ENCODE results near the gene DHCR7. TPM values are rescaled to one million over a fixed set of nuclear protein-coding genes. Genes with fewer than 3 reads are reported as not detected.

DHCR7 gene
- total RNA-seq, 1 donor from 2014 or later: 36.7 TPM

- TF ChIP-seq CTCF (IDR thresholded peaks at IDR 0.05) (no peak), EZH2phosphoT487 (IDR thresholded peaks at IDR 0.05) (no peak), EZH2 (IDR thresholded peaks at IDR 0.05) (no peak)
- H3K79me2 ChIP-seq (ENCODE audit: low read depth): no peaks in the 10 kb centered on the region
- H3K27ac ChIP-seq: no peak overlapping the region
- Mint-ChIP-seq H3K36me3 (peaks cover 17% of the 10 kb centered on the region), H3K27me3 (ENCODE audit: insufficient read depth, low read depth) (peaks cover 4% of the 10 kb centered on the region), H3K27ac (no peak overlapping the region), H3K4me3 (no peak overlapping the region), H3K4me1 (peaks cover 12% of the 10 kb centered on the region), H3K9me3 (no peaks in the 10 kb centered on the region)
- no peaks in the 10 kb centered on the region for H3K9me3 ChIP-seq (ENCODE audit: low read depth)
- H3K9ac ChIP-seq: no peak overlapping the region
- no peak overlapping the region for H2AFZ ChIP-seq (replicated peaks)
- no peak for DNase-seq (ENCODE audit: low spot score)
- no peaks in the 10 kb centered on the region for H3K27me3 ChIP-seq
- H3K36me3 ChIP-seq: no peaks in the 10 kb centered on the region
- H3K4me3 ChIP-seq: no peak overlapping the region
- H4K20me1 ChIP-seq (ENCODE audit: low read depth): no peaks in the 10 kb centered on the region
- no peaks in the 10 kb centered on the region for H3F3A ChIP-seq (ENCODE audit: low read depth)
- H3K4me1 ChIP-seq: no peaks in the 10 kb centered on the region
- H3K4me2 ChIP-seq: no peak overlapping the region
Observed at GRCh38 chr11:71463331-71464211, 15.4 kb upstream of the DHCR7 start.

GRCh38 chr11:71462726-71463125 is 14.5 kb upstream of the DHCR7 start:
- TF ChIP-seq EZH2 (IDR thresholded peaks at IDR 0.05) (no peak), CTCF (IDR thresholded peaks at IDR 0.05) (no peak), EZH2phosphoT487 (IDR thresholded peaks at IDR 0.05) (no peak)
- Histone ChIP-seq H4K20me1 (ENCODE audit: low read depth) (no peaks in the 10 kb centered on the region), H3K4me3 (no peak overlapping the region), H3K36me3 (no peaks in the 10 kb centered on the region), H3F3A (ENCODE audit: low read depth) (no peaks in the 10 kb centered on the region), H3K27ac (no peak overlapping the region), H3K4me2 (no peak overlapping the region), H2AFZ (replicated peaks) (no peak overlapping the region), H3K4me1 (no peaks in the 10 kb centered on the region), H3K79me2 (ENCODE audit: low read depth) (no peaks in the 10 kb centered on the region), H3K9ac (no peak overlapping the region), H3K9me3 (ENCODE audit: low read depth) (no peaks in the 10 kb centered on the region), H3K27me3 (no peaks in the 10 kb centered on the region)
- H3K9me3 Mint-ChIP-seq: no peaks in the 10 kb centered on the region
- H3K27ac Mint-ChIP-seq: peak overlapping the region; percentile 52
- H3K27me3 Mint-ChIP-seq (ENCODE audit: insufficient read depth, low read depth): peaks cover 4% of the 10 kb centered on the region
- peaks cover 12% of the 10 kb centered on the region for H3K4me1 Mint-ChIP-seq
- no peak overlapping the region for H3K4me3 Mint-ChIP-seq
- DNase-seq (ENCODE audit: low spot score): no peak
- peaks cover 17% of the 10 kb centered on the region for H3K36me3 Mint-ChIP-seq

DNA sequence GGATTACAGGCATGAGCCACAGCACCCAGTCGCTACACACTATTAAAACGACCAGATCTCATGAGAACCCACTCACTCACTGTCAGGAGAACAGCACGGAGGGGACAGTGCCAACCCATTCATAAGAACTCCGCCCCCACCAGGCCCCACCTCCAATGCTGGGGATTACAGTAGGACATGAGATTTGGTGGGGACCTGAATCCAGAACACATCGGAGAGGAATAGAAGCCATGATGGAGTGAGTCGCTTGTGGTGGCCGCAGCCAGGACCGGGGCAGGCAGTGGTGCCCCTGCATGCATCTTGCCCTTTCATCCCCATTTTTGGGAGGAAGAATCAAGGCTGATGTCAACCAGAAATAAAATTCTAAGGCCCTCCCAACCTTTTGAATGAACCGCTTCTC is 13.5 kb upstream of the DHCR7 start:
- Histone ChIP-seq H3K27ac (no peak overlapping the region), H3K9ac (no peak overlapping the region), H3K36me3 (no peaks in the 10 kb centered on the region), H3K9me3 (ENCODE audit: low read depth) (no peaks in the 10 kb centered on the region), H3F3A (ENCODE audit: low read depth) (no peaks in the 10 kb centered on the region), H3K4me1 (no peaks in the 10 kb centered on the region), H3K4me3 (no peak overlapping the region), H3K79me2 (ENCODE audit: low read depth) (no peaks in the 10 kb centered on the region), H3K27me3 (no peaks in the 10 kb centered on the region), H2AFZ (replicated peaks) (no peak overlapping the region), H4K20me1 (ENCODE audit: low read depth) (no peaks in the 10 kb centered on the region), H3K4me2 (no peak overlapping the region)
- no peak overlapping the region for H3K27ac Mint-ChIP-seq
- DNase-seq (ENCODE audit: low spot score): no peak
- TF ChIP-seq CTCF (IDR thresholded peaks at IDR 0.05) (no peak), EZH2phosphoT487 (IDR thresholded peaks at IDR 0.05) (no peak), EZH2 (IDR thresholded peaks at IDR 0.05) (no peak)
- H3K27me3 Mint-ChIP-seq (ENCODE audit: insufficient read depth, low read depth): peaks cover 4% of the 10 kb centered on the region
- peaks cover 12% of the 10 kb centered on the region for H3K4me1 Mint-ChIP-seq
- no peak overlapping the region for H3K4me3 Mint-ChIP-seq
- peaks cover 16% of the 10 kb centered on the region for H3K36me3 Mint-ChIP-seq
- no peaks in the 10 kb centered on the region for H3K9me3 Mint-ChIP-seq
